Measurements from ENCODE around the gene NELL1. TPM values are rescaled to one million over a fixed set of nuclear protein-coding genes. Genes with fewer than 3 reads are reported as not detected.
"Not testable (repeated sequence)": the region's sequence is repeated elsewhere in the genome, so short reads cannot be mapped to it uniquely, and the experiment has no call there.

The NELL1 gene
- total RNA-seq, 1 experiment from 2014 or later: not detected

GRCh38 chr11:20808328-20808727, 138.9 kb downstream of the NELL1 start:
- no peak for DNase-seq
- Histone ChIP-seq H3K27me3 (no peaks in the 10 kb centered on the region), H3K36me3 (no peaks in the 10 kb centered on the region), H3K4me3 (no peak overlapping the region), H3K9me3 (no peaks in the 10 kb centered on the region)

DNA sequence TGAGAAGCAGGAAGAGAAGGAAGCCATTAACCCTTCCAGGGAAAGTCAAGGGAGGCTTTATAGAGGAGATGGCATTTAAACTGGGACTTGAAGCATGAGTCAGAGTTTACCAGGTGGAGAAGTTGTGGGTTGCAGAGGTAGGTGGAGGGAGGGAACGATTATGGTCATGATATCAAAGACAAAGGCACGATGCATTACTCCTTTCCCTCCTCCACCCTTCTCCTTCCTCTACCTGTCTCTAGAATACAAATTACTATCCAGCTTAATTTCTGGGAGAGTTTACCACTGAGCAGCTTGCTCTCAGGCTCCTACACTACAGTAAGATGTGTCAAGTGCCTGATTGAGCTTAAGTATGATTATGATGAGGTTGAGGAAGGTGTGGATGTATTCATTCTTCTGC, 151.7 kb downstream of the NELL1 start:
- Histone ChIP-seq H3K9me3 (no peaks in the 10 kb centered on the region), H3K4me3 (no peak overlapping the region), H3K27me3 (no peaks in the 10 kb centered on the region)

GRCh38 chr11:20821470-20821869, 152.1 kb downstream of the NELL1 start:
- Histone ChIP-seq H3K27me3 (no peaks in the 10 kb centered on the region), H3K9me3 (no peaks in the 10 kb centered on the region), H3K4me3 (no peak overlapping the region), H3K36me3 (no peaks in the 10 kb centered on the region)
- no peak for DNase-seq

More for the DNA sequence above, 151.7 kb downstream of the NELL1 start:
- H3K36me3 ChIP-seq: no peaks in the 10 kb centered on the region
- no peak for DNase-seq

DNA sequence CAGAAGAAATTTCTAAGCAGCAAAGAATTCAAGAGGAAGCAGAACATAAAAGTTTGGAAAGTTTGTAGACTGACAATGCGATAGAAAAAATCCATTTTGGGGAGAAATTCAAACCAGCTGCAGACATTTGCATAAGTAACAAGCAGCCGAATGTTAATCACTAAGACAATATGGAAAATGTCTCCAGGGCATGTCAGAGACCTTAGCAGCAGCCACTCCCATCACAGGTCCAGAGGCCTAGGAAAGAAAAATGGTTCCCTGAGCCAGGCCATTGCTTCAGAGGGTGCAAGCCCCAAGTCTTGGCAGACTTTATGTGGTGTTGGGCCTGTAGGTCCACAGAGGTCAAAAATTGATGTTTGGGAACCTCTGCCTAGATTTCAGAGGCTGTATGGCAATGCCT, 155.4 kb downstream of the NELL1 start:
- Histone ChIP-seq H3K9me3 (no peaks in the 10 kb centered on the region), H3K27me3 (no peaks in the 10 kb centered on the region), H3K4me3 (no peak overlapping the region), H3K36me3 (no peaks in the 10 kb centered on the region)
- DNase-seq: no peak

- DNase-seq: no peak
- H3K4me3 ChIP-seq: no peak overlapping the region
- H3K27me3 ChIP-seq: no peaks in the 10 kb centered on the region
- H3K36me3 ChIP-seq: no peaks in the 10 kb centered on the region
- no peaks in the 10 kb centered on the region for H3K9me3 ChIP-seq
Measured at GRCh38 chr11:20835561-20835960, 166.2 kb downstream of the NELL1 start.

DNA sequence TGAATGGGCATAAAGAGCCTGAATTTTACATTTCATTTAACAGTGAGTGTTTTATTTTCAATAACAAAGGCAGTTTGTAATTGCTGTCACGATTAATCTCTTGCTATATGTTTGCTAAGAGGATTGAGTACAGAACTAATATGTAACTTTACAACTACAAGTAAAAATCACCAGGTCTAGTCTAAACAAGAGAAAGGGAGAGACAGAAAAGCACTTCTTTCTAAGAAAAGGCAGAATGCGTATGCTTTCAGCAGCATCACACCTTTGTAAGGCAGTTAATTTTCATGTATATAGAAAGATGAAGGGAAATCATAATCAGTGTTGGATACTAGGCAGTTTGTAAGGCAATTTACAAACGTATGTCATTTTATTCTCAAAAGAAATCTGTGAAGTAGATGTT, 169.8 kb downstream of the NELL1 start:
- Histone ChIP-seq H3K27me3 (no peaks in the 10 kb centered on the region), H3K36me3 (no peaks in the 10 kb centered on the region), H3K9me3 (no peaks in the 10 kb centered on the region), H3K4me3 (no peak overlapping the region)
- no peak for DNase-seq

GRCh38 chr11:20840341-20840740, 171.0 kb downstream of the NELL1 start:
- H3K4me3 ChIP-seq: no peak overlapping the region
- H3K27me3 ChIP-seq: no peaks in the 10 kb centered on the region
- H3K36me3 ChIP-seq: no peaks in the 10 kb centered on the region
- no peak for DNase-seq
- H3K9me3 ChIP-seq: no peaks in the 10 kb centered on the region

GRCh38 chr11:20844216-20844615, 174.8 kb downstream of the NELL1 start:
- Histone ChIP-seq H3K36me3 (no peaks in the 10 kb centered on the region), H3K9me3 (no peaks in the 10 kb centered on the region), H3K27me3 (no peaks in the 10 kb centered on the region), H3K4me3 (no peak overlapping the region)
- DNase-seq: no peak

DNA sequence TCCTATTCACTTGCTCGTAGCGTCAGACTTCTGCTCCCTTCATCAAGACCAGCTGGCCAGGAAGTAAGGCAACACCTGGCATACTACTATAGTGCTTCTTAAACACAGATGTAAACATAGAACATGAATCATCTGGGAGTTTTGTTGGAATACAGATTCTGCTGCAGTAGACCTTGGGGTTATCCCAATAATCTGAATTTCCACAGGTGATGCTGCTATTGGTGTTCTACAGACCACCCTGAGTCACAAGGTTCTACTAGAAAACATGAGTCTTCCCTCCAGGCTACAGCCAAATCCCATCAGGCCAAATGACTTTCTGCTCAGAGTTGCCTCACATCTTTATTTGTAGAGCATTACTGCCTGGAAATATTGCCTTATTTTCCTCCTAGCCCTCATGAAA, 175.2 kb downstream of the NELL1 start:
- no peaks in the 10 kb centered on the region for H3K9me3 ChIP-seq
- DNase-seq: no peak
- H3K4me3 ChIP-seq: no peak overlapping the region
- H3K27me3 ChIP-seq: no peaks in the 10 kb centered on the region
- no peaks in the 10 kb centered on the region for H3K36me3 ChIP-seq

- no peaks in the 10 kb centered on the region for H3K36me3 ChIP-seq
- no peaks in the 10 kb centered on the region for H3K27me3 ChIP-seq
- no peak for DNase-seq
- no peaks in the 10 kb centered on the region for H3K9me3 ChIP-seq
- no peak overlapping the region for H3K4me3 ChIP-seq
Measured at GRCh38 chr11:20854215-20854955, 185.0 kb downstream of the NELL1 start.

DNA sequence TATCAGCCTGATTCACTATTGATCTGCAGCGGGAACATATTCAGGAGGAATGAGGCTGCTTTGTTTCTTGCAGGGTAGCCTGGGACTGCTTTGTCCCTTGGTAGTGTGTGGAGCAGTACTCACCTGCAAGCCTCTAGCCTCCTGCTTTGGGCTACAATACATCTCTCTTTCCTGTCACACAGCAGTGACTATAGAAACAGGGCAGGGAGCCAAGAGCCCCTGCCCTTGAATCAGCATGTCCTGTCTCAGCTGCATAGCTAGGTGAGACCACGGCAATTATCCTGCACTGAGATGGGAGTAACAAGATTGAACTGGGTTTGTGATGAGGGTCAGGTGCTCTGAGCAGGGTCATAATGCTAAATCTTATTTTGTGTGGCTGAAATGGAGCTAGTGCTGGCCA, 191.9 kb downstream of the NELL1 start:
- Histone ChIP-seq H3K4me3 (no peak overlapping the region), H3K27me3 (no peaks in the 10 kb centered on the region), H3K9me3 (no peaks in the 10 kb centered on the region), H3K36me3 (no peaks in the 10 kb centered on the region)
- no peak for DNase-seq

DNA sequence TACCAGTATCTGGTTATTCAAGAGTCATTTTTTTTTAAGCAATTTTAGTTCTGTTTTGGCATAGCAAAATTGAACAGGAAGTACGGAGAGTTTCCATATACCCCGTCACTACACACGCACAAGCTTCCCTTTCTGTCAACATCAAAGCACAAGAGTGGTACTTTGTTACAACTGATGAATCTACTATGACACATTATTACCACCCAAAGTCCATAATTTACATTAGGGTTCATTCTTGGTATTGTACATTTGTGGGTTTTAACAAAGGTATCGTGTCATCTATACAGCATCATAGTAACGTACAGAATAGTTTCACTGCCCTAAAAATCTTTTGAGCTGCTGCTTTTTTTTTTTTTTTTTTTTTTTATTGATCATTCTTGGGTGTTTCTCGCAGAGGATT, 192.9 kb downstream of the NELL1 start:
- not testable (repeated sequence) for H3K9me3 ChIP-seq, DNase-seq, H3K4me3 ChIP-seq, H3K27me3 ChIP-seq, H3K36me3 ChIP-seq

GRCh38 chr11:20864628-20865027, 195.2 kb downstream of the NELL1 start:
- Histone ChIP-seq H3K27me3 (no peaks in the 10 kb centered on the region), H3K9me3 (no peaks in the 10 kb centered on the region), H3K36me3 (no peaks in the 10 kb centered on the region), H3K4me3 (no peak overlapping the region)
- DNase-seq: no peak

DNA sequence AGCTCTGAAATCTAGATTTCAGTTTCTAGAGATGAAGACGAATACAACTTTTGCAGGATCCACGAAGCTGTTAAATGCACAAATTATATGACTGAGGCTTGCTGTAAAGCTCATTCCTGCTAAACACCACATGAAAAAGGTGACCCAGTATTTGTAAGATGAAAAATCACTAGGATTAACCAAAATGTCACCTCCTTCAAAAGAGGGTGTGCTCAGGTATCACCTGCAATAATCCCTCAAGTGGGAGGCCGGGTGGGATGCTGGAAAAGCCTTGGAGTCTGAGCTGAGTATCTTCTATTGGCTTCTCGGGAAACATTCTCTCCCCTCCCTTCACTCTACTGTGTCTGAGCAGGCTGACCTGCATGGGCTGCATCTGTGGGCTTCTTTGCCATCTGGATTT, 195.8 kb downstream of the NELL1 start:
- no peaks in the 10 kb centered on the region for H3K36me3 ChIP-seq
- no peaks in the 10 kb centered on the region for H3K9me3 ChIP-seq
- no peaks in the 10 kb centered on the region for H3K27me3 ChIP-seq
- H3K4me3 ChIP-seq: no peak overlapping the region
- DNase-seq: no peak

GRCh38 chr11:20869123-20869522, 199.7 kb downstream of the NELL1 start:
- H3K9me3 ChIP-seq: no peaks in the 10 kb centered on the region
- no peaks in the 10 kb centered on the region for H3K27me3 ChIP-seq
- no peaks in the 10 kb centered on the region for H3K36me3 ChIP-seq
- H3K4me3 ChIP-seq: no peak overlapping the region
- DNase-seq: no peak

GRCh38 chr11:20873054-20873453, 203.7 kb downstream of the NELL1 start:
- peak; percentile 11 for DNase-seq
- H3K9me3 ChIP-seq: no peaks in the 10 kb centered on the region
- no peak overlapping the region for H3K4me3 ChIP-seq
- no peaks in the 10 kb centered on the region for H3K27me3 ChIP-seq
- H3K36me3 ChIP-seq: no peaks in the 10 kb centered on the region

DNA sequence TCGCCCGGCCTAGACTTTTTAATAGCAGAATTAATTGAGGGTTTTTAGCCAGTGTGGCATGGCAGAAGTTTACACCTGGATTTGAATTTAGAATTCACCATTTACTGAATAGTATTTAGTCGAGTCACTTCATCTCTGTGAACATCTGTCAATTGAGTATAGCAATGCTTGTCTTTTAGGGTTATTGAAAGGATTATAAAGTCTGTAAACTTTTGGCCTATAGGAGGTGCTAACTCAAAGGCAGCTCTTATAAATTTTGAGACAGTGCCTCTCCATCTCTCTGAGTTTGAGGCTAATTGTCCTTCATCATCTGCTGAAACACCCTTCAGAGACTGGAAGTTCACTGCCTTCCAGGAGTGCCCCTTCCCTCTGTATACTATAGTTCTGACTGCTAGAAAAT, 205.0 kb downstream of the NELL1 start:
- no peak overlapping the region for H3K4me3 ChIP-seq
- H3K27me3 ChIP-seq: no peaks in the 10 kb centered on the region

GRCh38 chr11:20875889-20876288, 206.5 kb downstream of the NELL1 start:
- Histone ChIP-seq H3K27me3 (no peaks in the 10 kb centered on the region), H3K36me3 (no peaks in the 10 kb centered on the region), H3K4me3 (no peak overlapping the region), H3K9me3 (no peaks in the 10 kb centered on the region)
- no peak for DNase-seq

More for the DNA sequence above, 205.0 kb downstream of the NELL1 start:
- no peaks in the 10 kb centered on the region for H3K36me3 ChIP-seq
- no peaks in the 10 kb centered on the region for H3K9me3 ChIP-seq
- DNase-seq: no peak

GRCh38 chr11:20876738-20877137, 207.4 kb downstream of the NELL1 start:
- no peaks in the 10 kb centered on the region for H3K27me3 ChIP-seq
- H3K36me3 ChIP-seq: no peaks in the 10 kb centered on the region
- H3K4me3 ChIP-seq: no peak overlapping the region
- no peaks in the 10 kb centered on the region for H3K9me3 ChIP-seq
- DNase-seq: no peak
